ENCODE data around the gene ZSCAN18.

Gene ZSCAN18

GRCh38 chr19:58118979-58119733, 21.1 kb upstream of the ZSCAN18 start:
- DNase-seq (ENCODE audit: low spot score) = no peak
- TF ChIP-seq CTCF (IDR thresholded peaks at IDR 0.05; ENCODE audit: extremely low read depth, missing control alignments) = no peak

- no peak for TF ChIP-seq CTCF (IDR thresholded peaks at IDR 0.05; ENCODE audit: extremely low read depth, missing control alignments)
- no peak for DNase-seq (ENCODE audit: low spot score)
Observed at GRCh38 chr19:58117841-58118575, 20.0 kb upstream of the ZSCAN18 start.

- no peak for TF ChIP-seq CTCF (IDR thresholded peaks at IDR 0.05; ENCODE audit: extremely low read depth, missing control alignments)
- no peak for DNase-seq (ENCODE audit: low spot score)
Observed at GRCh38 chr19:58108546-58108817, 10.5 kb upstream of the ZSCAN18 start.

GRCh38 chr19:58107778-58108545, 9.9 kb upstream of the ZSCAN18 start:
- TF ChIP-seq CTCF (IDR thresholded peaks at IDR 0.05; ENCODE audit: extremely low read depth, missing control alignments) = no peak

GRCh38 chr19:58098682-58098998, 609 bp upstream of the ZSCAN18 start:
- DNase-seq (ENCODE audit: low spot score) = no peak
- TF ChIP-seq CTCF (IDR thresholded peaks at IDR 0.05; ENCODE audit: extremely low read depth, missing control alignments) = no peak

More at GRCh38 chr19:58107778-58108545, 9.9 kb upstream of the ZSCAN18 start:
- DNase-seq (ENCODE audit: low spot score) = no peak

GRCh38 chr19:58097349-58097748, 682 bp downstream of the ZSCAN18 start:
- TF ChIP-seq CTCF (IDR thresholded peaks at IDR 0.05; ENCODE audit: extremely low read depth, missing control alignments) = no peak
- DNase-seq (ENCODE audit: low spot score) = no peak

GRCh38 chr19:58096884-58097283, 1.1 kb downstream of the ZSCAN18 start:
- DNase-seq (ENCODE audit: low spot score) = no peak
- TF ChIP-seq CTCF (IDR thresholded peaks at IDR 0.05; ENCODE audit: extremely low read depth, missing control alignments) = no peak
